ENCODE results near the gene PUSL1. TPM values are rescaled to one million over a fixed set of nuclear protein-coding genes. Genes with fewer than 3 reads are reported as not detected.
A peak's percentile ranks its signal among the peaks of the same experiment; 100 is the strongest.

Gene PUSL1
- total RNA-seq, 1 experiment from 2014 or later, result 132 TPM

DNA sequence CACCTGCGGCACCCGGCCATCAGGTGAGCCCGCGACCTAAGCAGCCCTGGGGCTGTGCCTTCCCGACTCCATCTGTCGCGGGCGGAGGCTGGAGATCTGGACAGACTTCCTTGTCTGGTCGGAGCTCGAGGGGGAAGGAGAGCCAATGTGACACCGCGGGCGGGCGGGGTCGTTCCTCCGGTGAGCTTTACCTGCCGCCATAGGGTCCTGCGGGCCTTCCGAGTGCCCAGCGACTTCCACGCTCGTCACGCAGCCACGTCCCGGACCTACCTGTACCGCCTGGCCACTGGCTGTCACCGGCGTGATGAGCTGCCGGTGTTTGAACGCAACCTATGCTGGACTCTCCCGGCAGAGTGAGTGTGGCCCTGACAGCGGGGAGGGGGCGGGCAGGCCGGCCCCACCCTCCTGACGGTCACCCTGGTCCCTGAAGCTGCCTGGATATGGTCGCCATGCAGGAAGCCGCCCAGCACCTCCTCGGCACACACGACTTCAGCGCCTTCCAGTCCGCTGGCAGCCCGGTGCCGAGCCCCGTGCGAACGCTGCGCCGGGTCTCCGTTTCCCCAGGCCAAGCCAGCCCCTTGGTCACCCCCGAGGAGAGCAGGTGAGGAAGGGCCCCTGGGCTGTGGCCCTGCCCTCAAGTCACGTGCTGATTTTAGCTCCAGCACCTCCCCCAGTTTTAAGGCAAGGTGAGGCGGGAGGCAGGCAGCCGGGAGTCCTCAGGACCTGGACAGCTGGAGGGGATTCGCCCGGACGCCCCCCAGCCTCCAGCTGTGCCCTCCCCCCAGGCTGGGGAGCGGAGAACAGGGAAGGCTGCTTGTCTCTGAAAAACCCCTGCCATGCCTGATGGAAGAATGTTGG lies 1.1 kb downstream of the PUSL1 start:
- no peaks in the 10 kb centered on the region for H3K27me3 ChIP-seq (ENCODE audit: low read length)
- ChIA-PET CTCF (interaction anchor here (0.6 to 0.7 kb wide), 2 partner anchors 16 to 45 kb away, joined by 3 read pairs; no protein-coding TSS in a partner anchor), POLR2A (ENCODE audit: unreplicated experiment) (interaction anchor here (0.6 to 0.7 kb wide), 3 partner anchors 9 to 26 kb away, joined by 3 to 4 read pairs (median 3); no protein-coding TSS in a partner anchor)
- peak overlapping the region; percentile 60 for H3K27ac ChIP-seq (ENCODE audit: low read length)
- H4K20me1 ChIP-seq (ENCODE audit: low read length), result peaks cover 11% of the 10 kb centered on the region
- ATAC-seq (peak; percentile 2), DNase-seq (peak; percentile 50)
- H3K9ac ChIP-seq (ENCODE audit: low read length), result peak overlapping the region; percentile 93
- TF ChIP-seq EZH2 (IDR thresholded peaks at IDR 0.05; ENCODE audit: low read length, unreplicated experiment) (no peak), EZH2phosphoT487 (IDR thresholded peaks at IDR 0.05; ENCODE audit: borderline replicate concordance, low read length) (no peak)
- TF ChIP-seq, protein P1, sequence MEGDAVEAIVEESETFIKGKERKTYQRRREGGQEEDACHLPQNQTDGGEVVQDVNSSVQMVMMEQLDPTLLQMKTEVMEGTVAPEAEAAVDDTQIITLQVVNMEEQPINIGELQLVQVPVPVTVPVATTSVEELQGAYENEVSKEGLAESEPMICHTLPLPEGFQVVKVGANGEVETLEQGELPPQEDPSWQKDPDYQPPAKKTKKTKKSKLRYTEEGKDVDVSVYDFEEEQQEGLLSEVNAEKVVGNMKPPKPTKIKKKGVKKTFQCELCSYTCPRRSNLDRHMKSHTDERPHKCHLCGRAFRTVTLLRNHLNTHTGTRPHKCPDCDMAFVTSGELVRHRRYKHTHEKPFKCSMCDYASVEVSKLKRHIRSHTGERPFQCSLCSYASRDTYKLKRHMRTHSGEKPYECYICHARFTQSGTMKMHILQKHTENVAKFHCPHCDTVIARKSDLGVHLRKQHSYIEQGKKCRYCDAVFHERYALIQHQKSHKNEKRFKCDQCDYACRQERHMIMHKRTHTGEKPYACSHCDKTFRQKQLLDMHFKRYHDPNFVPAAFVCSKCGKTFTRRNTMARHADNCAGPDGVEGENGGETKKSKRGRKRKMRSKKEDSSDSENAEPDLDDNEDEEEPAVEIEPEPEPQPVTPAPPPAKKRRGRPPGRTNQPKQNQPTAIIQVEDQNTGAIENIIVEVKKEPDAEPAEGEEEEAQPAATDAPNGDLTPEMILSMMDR (conservative IDR thresholded peaks at IDR 0.05; ENCODE audit: low read depth, low read length), result no peak
- H3K4me3 ChIP-seq (ENCODE audit: low read length), result peak overlapping the region; percentile 96
- H3K4me1 ChIP-seq (ENCODE audit: insufficient read depth, low read length), result peaks cover 33% of the 10 kb centered on the region
- H2AFZ ChIP-seq (ENCODE audit: low read length), result peak overlapping the region; percentile 83
- H3K79me2 ChIP-seq (ENCODE audit: low read length), result peaks cover 62% of the 10 kb centered on the region
- H3K4me2 ChIP-seq (ENCODE audit: low read length), result peak overlapping the region; percentile 95
- H3F3A ChIP-seq (ENCODE audit: low read length, unreplicated experiment), result no peaks in the 10 kb centered on the region
- BruUV-seq (replicated peaks), result no TSS peak
- no peaks in the 10 kb centered on the region for H3K9me3 ChIP-seq (ENCODE audit: low read length)
- H3K9me2 ChIP-seq (replicated peaks; ENCODE audit: low read length), result no peaks in the 10 kb centered on the region
- intact Hi-C loops (cut with micrococcal nuclease), result loop anchor here (2.0 kb wide), 1 partner anchor 39 kb away; the partner anchor contains the start of gene DVL1
- H3K36me3 ChIP-seq (ENCODE audit: low read depth, low read length), result peaks cover 24% of the 10 kb centered on the region; the same call in 1 of the 2 replicates

DNA sequence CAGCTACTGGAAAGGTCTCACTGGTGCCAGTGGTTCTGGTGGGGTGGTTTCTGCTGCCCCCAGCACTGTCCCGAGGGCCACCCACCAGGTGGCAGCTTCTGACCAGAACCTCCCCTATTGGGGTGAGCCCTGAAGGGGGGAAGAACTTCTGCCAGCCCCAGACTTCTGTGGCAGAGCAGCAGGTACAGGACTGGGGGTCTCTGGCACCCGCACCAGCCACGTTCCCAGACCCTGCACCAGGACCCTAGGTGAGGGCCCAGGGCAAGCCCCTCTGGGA lies 1.6 kb downstream of the PUSL1 start:
- no peak for TF ChIP-seq EZH2 (IDR thresholded peaks at IDR 0.05; ENCODE audit: low read length, unreplicated experiment)
- TF ChIP-seq, protein P1 (conservative IDR thresholded peaks at IDR 0.05; ENCODE audit: low read depth, low read length), result peak; percentile 36; the same call in 1 of the 2 replicates
- Histone ChIP-seq H3K9me3 (ENCODE audit: low read length) (no peaks in the 10 kb centered on the region), H3K36me3 (ENCODE audit: low read depth, low read length) (peaks cover 28% of the 10 kb centered on the region), H3F3A (ENCODE audit: low read length, unreplicated experiment) (no peaks in the 10 kb centered on the region), H2AFZ (ENCODE audit: low read length) (no peak overlapping the region), H3K27ac (ENCODE audit: low read length) (no peak overlapping the region), H3K9me2 (replicated peaks; ENCODE audit: low read length) (no peaks in the 10 kb centered on the region), H3K4me2 (ENCODE audit: low read length) (peak overlapping the region; percentile 95), H3K27me3 (ENCODE audit: low read length) (no peaks in the 10 kb centered on the region), H3K79me2 (ENCODE audit: low read length) (peaks cover 62% of the 10 kb centered on the region), H3K9ac (ENCODE audit: low read length) (no peak overlapping the region), H3K4me3 (ENCODE audit: low read length) (peak overlapping the region; percentile 96), H3K4me1 (ENCODE audit: insufficient read depth, low read length) (peaks cover 31% of the 10 kb centered on the region), H4K20me1 (ENCODE audit: low read length) (peaks cover 11% of the 10 kb centered on the region)
- no peak for ATAC-seq
- no TSS peak for BruUV-seq (replicated peaks)
- ChIA-PET CTCF (no interaction called here), POLR2A (ENCODE audit: unreplicated experiment) (interaction anchor here (0.6 to 0.7 kb wide), 2 partner anchors 8 to 27 kb away, joined by 3 read pairs; no protein-coding TSS in a partner anchor)
- intact Hi-C loops (cut with micrococcal nuclease), result no loop called here
- no peak for DNase-seq

Measured in PC-3 (cell line).